DND-41 (cell line): ENCODE results near the gene VPS13C.
A peak's percentile ranks its signal among the peaks of the same experiment; 100 is the strongest.

ENCODE experiments used
- ATAC-seq: fragments of 200-7000 bp; cut with Tn5 transposase; 3 replicates; pipeline ENCODE4 v1.9.1; 2021; ENCODE audit warnings: low read depth; ENCODE audit not compliant: insufficient read depth
- DNase-seq: peaks from one replicate; pipeline ENCODE4 v3.0.0-alpha.2; 2020
- H2AFZ ChIP-seq: 2 replicates; pipeline ENCODE4 v1.6.0; 2012; ENCODE audit warnings: low read depth, low read length
- H3K27ac ChIP-seq: 2 replicates; pipeline ENCODE4 v1.5.1; 2012; ENCODE audit warnings: low read length, inconsistent platforms
- H3K27me3 ChIP-seq: fragments of 200-600 bp; sonication (generic); 2 replicates; pipeline ENCODE4 v1.6.0; 2012; ENCODE audit warnings: low read length, mild to moderate bottlenecking, inconsistent platforms; ENCODE audit not compliant: insufficient read depth, poor library complexity
- H3K36me3 ChIP-seq: 2 replicates; pipeline ENCODE4 v1.5.1; 2012; ENCODE audit warnings: low read length, inconsistent platforms; ENCODE audit not compliant: insufficient read depth
- H3K4me1 ChIP-seq: 2 replicates; pipeline ENCODE4 v1.5.1; 2012; ENCODE audit warnings: mild to moderate bottlenecking, low read length; ENCODE audit not compliant: insufficient read depth
- H3K4me2 ChIP-seq: 2 replicates; pipeline ENCODE4 v1.6.0; 2012; ENCODE audit warnings: mild to moderate bottlenecking, moderate library complexity, low read length, inconsistent platforms; ENCODE audit not compliant: insufficient read depth
- H3K4me3 ChIP-seq, 2 experiments: fragments of 200-600 bp in 1 of 2; shearing (Covaris generic) in 1 of 2; 2 replicates each; pipeline ENCODE4 v1.5.1; 2012 to 2016; ENCODE audit warnings: inconsistent platforms in 2 of 2, low read length in 2 of 2, mild to moderate bottlenecking in 2 of 2, low read depth in 1 of 2, moderate library complexity in 1 of 2
- H3K79me2 ChIP-seq: 2 replicates; pipeline ENCODE4 v1.6.0; 2012; ENCODE audit warnings: low read length, inconsistent platforms; ENCODE audit not compliant: insufficient read depth
- H3K9ac ChIP-seq: 2 replicates; pipeline ENCODE4 v1.6.0; 2012; ENCODE audit warnings: low read depth, mild to moderate bottlenecking, inconsistent platforms, low read length, moderate library complexity
- H3K9me3 ChIP-seq: 2 replicates; pipeline ENCODE4 v1.5.1; 2012; ENCODE audit warnings: low read length, moderate library complexity, mild to moderate bottlenecking, inconsistent platforms; ENCODE audit not compliant: insufficient read depth, severe bottlenecking
- H4K20me1 ChIP-seq: 2 replicates; pipeline ENCODE4 v1.6.0; 2012; ENCODE audit warnings: low read length; ENCODE audit not compliant: insufficient read depth
- EZH2 ChIP-seq: IDR thresholded peaks from 3 replicates; pipeline ENCODE4 v1.6.1; 2012; ENCODE audit warnings: borderline replicate concordance, low read depth, mild to moderate bottlenecking, moderate library complexity, low read length, inconsistent platforms; ENCODE audit not compliant: severe bottlenecking
- TF ChIP-seq, protein P1 (sequence below): IDR thresholded peaks from 2 replicates; pipeline ENCODE4 v1.5.1; 2012; ENCODE audit warnings: borderline replicate concordance, low read length, moderate library complexity, mild to moderate bottlenecking; ENCODE audit not compliant: poor library complexity, severe bottlenecking; ENCODE audit errors: extremely low read depth

The VPS13C gene

GRCh38 chr15:61879219-61879618 lies 181.0 kb downstream of the VPS13C start:
- Histone ChIP-seq H2AFZ (no peak overlapping the region), H3K27ac (no peak overlapping the region), H3K27me3 (no peaks in the 10 kb centered on the region), H3K4me3 (no peak overlapping the region), H3K4me2 (no peak overlapping the region), H3K9ac (no peak overlapping the region), H3K36me3 (peaks cover 43% of the 10 kb centered on the region), H3K4me1 (no peaks in the 10 kb centered on the region), H4K20me1 (no peaks in the 10 kb centered on the region), H3K79me2 (no peaks in the 10 kb centered on the region), H3K9me3 (no peaks in the 10 kb centered on the region)
- TF ChIP-seq EZH2, result no peak
- TF ChIP-seq, protein P1, sequence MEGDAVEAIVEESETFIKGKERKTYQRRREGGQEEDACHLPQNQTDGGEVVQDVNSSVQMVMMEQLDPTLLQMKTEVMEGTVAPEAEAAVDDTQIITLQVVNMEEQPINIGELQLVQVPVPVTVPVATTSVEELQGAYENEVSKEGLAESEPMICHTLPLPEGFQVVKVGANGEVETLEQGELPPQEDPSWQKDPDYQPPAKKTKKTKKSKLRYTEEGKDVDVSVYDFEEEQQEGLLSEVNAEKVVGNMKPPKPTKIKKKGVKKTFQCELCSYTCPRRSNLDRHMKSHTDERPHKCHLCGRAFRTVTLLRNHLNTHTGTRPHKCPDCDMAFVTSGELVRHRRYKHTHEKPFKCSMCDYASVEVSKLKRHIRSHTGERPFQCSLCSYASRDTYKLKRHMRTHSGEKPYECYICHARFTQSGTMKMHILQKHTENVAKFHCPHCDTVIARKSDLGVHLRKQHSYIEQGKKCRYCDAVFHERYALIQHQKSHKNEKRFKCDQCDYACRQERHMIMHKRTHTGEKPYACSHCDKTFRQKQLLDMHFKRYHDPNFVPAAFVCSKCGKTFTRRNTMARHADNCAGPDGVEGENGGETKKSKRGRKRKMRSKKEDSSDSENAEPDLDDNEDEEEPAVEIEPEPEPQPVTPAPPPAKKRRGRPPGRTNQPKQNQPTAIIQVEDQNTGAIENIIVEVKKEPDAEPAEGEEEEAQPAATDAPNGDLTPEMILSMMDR, result no peak
- ATAC-seq (no peak), DNase-seq (no peak)

DNA sequence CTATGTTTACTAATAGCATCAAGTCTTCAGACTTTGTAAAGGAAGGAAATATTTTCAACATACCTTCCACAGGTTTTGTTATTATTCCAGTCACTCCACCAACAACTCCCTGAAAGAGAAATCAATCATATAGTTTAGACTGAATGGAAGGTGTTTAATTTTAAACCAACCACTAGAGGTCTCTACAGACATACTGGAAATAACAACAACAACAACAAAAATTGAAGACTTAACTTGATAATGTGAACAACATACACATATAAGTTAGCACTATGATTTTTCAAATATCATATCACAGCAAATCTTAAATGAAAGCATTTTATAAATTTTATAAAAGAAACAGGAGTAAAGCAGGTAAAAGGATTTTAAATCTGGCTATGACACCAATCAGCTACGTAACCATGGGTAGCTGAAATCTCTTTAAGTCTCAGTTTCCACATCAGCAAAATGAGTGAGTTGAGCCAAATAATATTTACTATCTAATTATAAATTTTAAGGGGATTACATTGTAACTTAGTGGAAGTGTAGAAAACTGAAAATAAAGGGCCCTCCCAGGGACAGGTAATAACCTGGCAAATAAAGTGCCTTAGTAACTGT lies 188.2 kb downstream of the VPS13C start:
- no peak overlapping the region for H2AFZ ChIP-seq
- no peak overlapping the region for H3K27ac ChIP-seq
- ATAC-seq (no peak), DNase-seq (no peak)
- H3K36me3 ChIP-seq, result peaks cover 53% of the 10 kb centered on the region
- H4K20me1 ChIP-seq, result no peaks in the 10 kb centered on the region
- no peak overlapping the region for H3K4me2 ChIP-seq
- no peak overlapping the region for H3K4me3 ChIP-seq
- no peaks in the 10 kb centered on the region for H3K27me3 ChIP-seq
- H3K4me1 ChIP-seq, result no peaks in the 10 kb centered on the region
- TF ChIP-seq, protein P1, result peak; percentile 56
- TF ChIP-seq EZH2, result no peak
- no peaks in the 10 kb centered on the region for H3K79me2 ChIP-seq
- no peak overlapping the region for H3K9ac ChIP-seq
- H3K9me3 ChIP-seq, result no peaks in the 10 kb centered on the region

DNA sequence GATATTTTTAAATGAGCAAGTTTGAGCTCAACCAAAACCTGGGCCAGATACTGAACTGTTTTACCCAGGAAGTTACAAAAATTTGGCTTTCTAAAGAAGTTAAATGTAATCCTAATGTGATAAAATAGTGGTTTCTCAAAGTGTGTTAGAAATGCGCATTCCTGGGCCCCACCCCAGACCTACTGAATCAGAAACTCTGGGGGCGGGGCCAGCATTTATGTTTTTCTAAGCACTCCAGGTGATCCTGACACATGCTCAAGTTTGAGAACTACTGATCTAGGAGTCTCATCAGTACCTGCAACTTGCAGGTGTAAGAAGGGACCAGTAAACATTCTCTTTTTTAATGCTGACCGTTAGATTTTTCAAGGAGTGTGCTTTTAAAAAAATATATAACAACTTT lies 190.6 kb downstream of the VPS13C start:
- no peaks in the 10 kb centered on the region for H3K9me3 ChIP-seq
- no peak overlapping the region for H3K9ac ChIP-seq
- H3K4me3 ChIP-seq, result no peak overlapping the region
- ATAC-seq (no peak), DNase-seq (no peak)
- no peak overlapping the region for H3K27ac ChIP-seq
- H3K36me3 ChIP-seq, result peaks cover 40% of the 10 kb centered on the region
- no peak overlapping the region for H2AFZ ChIP-seq
- H3K79me2 ChIP-seq, result no peaks in the 10 kb centered on the region
- TF ChIP-seq, protein P1, result no peak
- TF ChIP-seq EZH2, result no peak
- no peak overlapping the region for H3K4me2 ChIP-seq
- H3K27me3 ChIP-seq, result no peaks in the 10 kb centered on the region
- no peaks in the 10 kb centered on the region for H4K20me1 ChIP-seq
- no peaks in the 10 kb centered on the region for H3K4me1 ChIP-seq

GRCh38 chr15:61861962-61862361 lies 198.3 kb downstream of the VPS13C start:
- DNase-seq, result no peak
- no peak for ATAC-seq
- no peak overlapping the region for H3K9ac ChIP-seq
- H3K27me3 ChIP-seq, result no peaks in the 10 kb centered on the region
- H3K4me3 ChIP-seq, result no peak overlapping the region
- H3K27ac ChIP-seq, result no peak overlapping the region
- no peaks in the 10 kb centered on the region for H3K9me3 ChIP-seq
- TF ChIP-seq, protein P1, result no peak
- no peak for TF ChIP-seq EZH2
- H3K4me2 ChIP-seq, result no peak overlapping the region
- H2AFZ ChIP-seq, result no peak overlapping the region
- H3K79me2 ChIP-seq, result no peaks in the 10 kb centered on the region
- peaks cover 13% of the 10 kb centered on the region for H3K36me3 ChIP-seq
- no peaks in the 10 kb centered on the region for H3K4me1 ChIP-seq
- no peaks in the 10 kb centered on the region for H4K20me1 ChIP-seq
